HEK293 (cell line): ENCODE measurements around the gene KLK2.

Experiments used
- CTCF ChIA-PET: fragments of 350-600 bp; formaldehyde crosslinking; extraction: SDS; loops from one replicate; lab custom pipeline; 2021; ENCODE audit warnings: antibody characterized with exemption; lab: Yijun Ruan, JAX
- POLR2A ChIA-PET: fragments of 300-600 bp; formaldehyde crosslinking; extraction: SDS; loops from one replicate; lab custom pipeline; 2020; ENCODE audit warnings: antibody characterized with exemption, inconsistent platforms; lab: Yijun Ruan, JAX
- H3K27ac ChIP-seq: fragments of 200-500 bp; sonication (Bioruptor generic); 2 replicates; pipeline ENCODE4 v1.5.1; 2014; ENCODE audit warnings: low read depth, low read length, control low read depth, inconsistent platforms; ENCODE audit errors: extremely low read depth
- H3K36me3 ChIP-seq, 2 experiments: fragments of 200-500 bp in 1 of 2; sonication (Bioruptor generic) in 1 of 2; 1 replicate in 1 of 2; 2 replicates in 1 of 2; pipeline ENCODE4 v1.5.1; 2014 to 2017; ENCODE audit warnings: inconsistent platforms in 2 of 2, low read length in 2 of 2; ENCODE audit not compliant: control insufficient read depth in 2 of 2, insufficient read depth in 1 of 2
- H3K4me1 ChIP-seq: fragments of 200-500 bp; sonication (Bioruptor generic); 2 replicates; pipeline ENCODE4 v1.5.1; 2014; ENCODE audit warnings: mild to moderate bottlenecking, low read length, inconsistent platforms; ENCODE audit not compliant: control insufficient read depth, insufficient read depth
- H3K4me3 ChIP-seq: 2 replicates; pipeline ENCODE4 v1.5.1; 2011; ENCODE audit warnings: low read depth, mild to moderate bottlenecking, control low read depth, low read length, moderate library complexity
- H3K9me3 ChIP-seq: fragments of 200-500 bp; sonication (Bioruptor generic); 2 replicates; pipeline ENCODE4 v1.5.1; 2014; ENCODE audit warnings: low read depth, low read length, inconsistent platforms; ENCODE audit not compliant: control insufficient read depth, insufficient read depth
- EGR2 ChIP-seq: fragments of 450-650 bp; formaldehyde crosslinking; IDR thresholded peaks from 2 replicates; pipeline ENCODE4 v1.5.1; 2016; ENCODE audit warnings: low read depth, missing biosample characterization, missing genetic modification characterization
- GLIS1 ChIP-seq: fragments of 450-650 bp; formaldehyde crosslinking; IDR thresholded peaks from 2 replicates; pipeline ENCODE4 v1.5.1; 2016; ENCODE audit warnings: missing biosample characterization, missing genetic modification characterization
- GLIS2 ChIP-seq: fragments of 450-650 bp; formaldehyde crosslinking; IDR thresholded peaks from 2 replicates; pipeline ENCODE4 v1.5.1; 2016; ENCODE audit warnings: missing biosample characterization, missing genetic modification characterization
- KLF1 ChIP-seq: fragments of 450-650 bp; formaldehyde crosslinking; IDR thresholded peaks from 2 replicates; pipeline ENCODE4 v1.5.1; 2016; ENCODE audit warnings: missing biosample characterization, missing genetic modification characterization
- KLF9 ChIP-seq: fragments of 450-650 bp; formaldehyde crosslinking; IDR thresholded peaks from 2 replicates; pipeline ENCODE4 v1.5.1; 2016; ENCODE audit warnings: missing biosample characterization, missing genetic modification characterization, low read depth
- OSR2 ChIP-seq: fragments of 450-650 bp; formaldehyde crosslinking; IDR thresholded peaks from 2 replicates; pipeline ENCODE4 v1.5.1; 2016; ENCODE audit warnings: missing biosample characterization, missing genetic modification characterization
- SP2 ChIP-seq: fragments of 450-650 bp; formaldehyde crosslinking; IDR thresholded peaks from 2 replicates; pipeline ENCODE4 v1.5.1; 2016; ENCODE audit warnings: missing biosample characterization, missing genetic modification characterization
- SP3 ChIP-seq: fragments of 450-650 bp; formaldehyde crosslinking; IDR thresholded peaks from 2 replicates; pipeline ENCODE4 v1.5.1; 2016; ENCODE audit warnings: missing biosample characterization, missing genetic modification characterization
- TRIM28 ChIP-seq: IDR thresholded peaks from 2 replicates; pipeline ENCODE4 v1.6.1; 2011; ENCODE audit warnings: low read length, control low read depth, borderline replicate concordance
- ZBTB17 ChIP-seq: fragments of 450-650 bp; formaldehyde crosslinking; IDR thresholded peaks from 2 replicates; pipeline ENCODE4 v1.5.1; 2016; ENCODE audit warnings: missing biosample characterization, missing genetic modification characterization
- ZBTB44 ChIP-seq: fragments of 450-650 bp; IDR thresholded peaks from 2 replicates; pipeline ENCODE4 v1.5.1; 2018; ENCODE audit warnings: missing biosample characterization, mild to moderate bottlenecking, missing genetic modification characterization
- ZBTB48 ChIP-seq: fragments of 450-650 bp; formaldehyde crosslinking; IDR thresholded peaks from 2 replicates; pipeline ENCODE4 v1.5.1; 2016; ENCODE audit warnings: missing biosample characterization, missing genetic modification characterization
- ZBTB8A ChIP-seq: fragments of 450-650 bp; formaldehyde crosslinking; IDR thresholded peaks from 2 replicates; pipeline ENCODE4 v1.5.1; 2016; ENCODE audit warnings: missing biosample characterization, missing genetic modification characterization
- ZNF324 ChIP-seq: fragments of 450-650 bp; formaldehyde crosslinking; IDR thresholded peaks from 2 replicates; pipeline ENCODE4 v1.5.1; 2016; ENCODE audit warnings: missing biosample characterization, missing genetic modification characterization
- ZNF366 ChIP-seq: fragments of 450-650 bp; formaldehyde crosslinking; conservative IDR thresholded peaks from 2 replicates; pipeline ENCODE4 v1.5.1; 2016; ENCODE audit warnings: missing biosample characterization, missing genetic modification characterization
- ZNF433 ChIP-seq: fragments of 450-650 bp; formaldehyde crosslinking; IDR thresholded peaks from 2 replicates; pipeline ENCODE4 v1.5.1; 2016; ENCODE audit warnings: missing biosample characterization, missing genetic modification characterization, low read depth
- ZNF473 ChIP-seq: fragments of 450-650 bp; formaldehyde crosslinking; IDR thresholded peaks from 2 replicates; pipeline ENCODE4 v1.5.1; 2017; ENCODE audit warnings: missing biosample characterization, missing genetic modification characterization
- ZNF548 ChIP-seq: fragments of 450-650 bp; formaldehyde crosslinking; IDR thresholded peaks from 2 replicates; pipeline ENCODE4 v1.5.1; 2016; ENCODE audit warnings: missing biosample characterization, missing genetic modification characterization
- ZNF600 ChIP-seq: fragments of 450-650 bp; formaldehyde crosslinking; IDR thresholded peaks from 2 replicates; pipeline ENCODE4 v1.5.1; 2016; ENCODE audit warnings: missing biosample characterization, missing genetic modification characterization
- ZSCAN30 ChIP-seq: fragments of 450-650 bp; IDR thresholded peaks from 2 replicates; pipeline ENCODE4 v1.5.1; 2018; ENCODE audit warnings: missing biosample characterization, mild to moderate bottlenecking, missing genetic modification characterization, moderate library complexity
- TF ChIP-seq, protein P1 (sequence below): sonication (generic); formaldehyde crosslinking; IDR thresholded peaks from 2 replicates; pipeline ENCODE4 v1.8.1; 2022; ENCODE audit warnings: mild to moderate bottlenecking, moderate library complexity, missing genetic modification reagents
- TF ChIP-seq, protein P2 (sequence below): fragments of 450-650 bp; formaldehyde crosslinking; IDR thresholded peaks from 2 replicates; pipeline ENCODE4 v1.5.0; 2017; ENCODE audit warnings: missing biosample characterization, missing genetic modification characterization, borderline replicate concordance
- TF ChIP-seq, protein P3 (sequence below): fragments of 450-650 bp; formaldehyde crosslinking; IDR thresholded peaks from 2 replicates; pipeline ENCODE4 v1.5.1; 2016; ENCODE audit warnings: missing biosample characterization, missing genetic modification characterization
- TF ChIP-seq, protein P4 (sequence below): fragments of 450-650 bp; formaldehyde crosslinking; IDR thresholded peaks from 2 replicates; pipeline ENCODE4 v1.5.1; 2016; ENCODE audit warnings: missing biosample characterization, missing genetic modification characterization

The KLK2 gene

DNA sequence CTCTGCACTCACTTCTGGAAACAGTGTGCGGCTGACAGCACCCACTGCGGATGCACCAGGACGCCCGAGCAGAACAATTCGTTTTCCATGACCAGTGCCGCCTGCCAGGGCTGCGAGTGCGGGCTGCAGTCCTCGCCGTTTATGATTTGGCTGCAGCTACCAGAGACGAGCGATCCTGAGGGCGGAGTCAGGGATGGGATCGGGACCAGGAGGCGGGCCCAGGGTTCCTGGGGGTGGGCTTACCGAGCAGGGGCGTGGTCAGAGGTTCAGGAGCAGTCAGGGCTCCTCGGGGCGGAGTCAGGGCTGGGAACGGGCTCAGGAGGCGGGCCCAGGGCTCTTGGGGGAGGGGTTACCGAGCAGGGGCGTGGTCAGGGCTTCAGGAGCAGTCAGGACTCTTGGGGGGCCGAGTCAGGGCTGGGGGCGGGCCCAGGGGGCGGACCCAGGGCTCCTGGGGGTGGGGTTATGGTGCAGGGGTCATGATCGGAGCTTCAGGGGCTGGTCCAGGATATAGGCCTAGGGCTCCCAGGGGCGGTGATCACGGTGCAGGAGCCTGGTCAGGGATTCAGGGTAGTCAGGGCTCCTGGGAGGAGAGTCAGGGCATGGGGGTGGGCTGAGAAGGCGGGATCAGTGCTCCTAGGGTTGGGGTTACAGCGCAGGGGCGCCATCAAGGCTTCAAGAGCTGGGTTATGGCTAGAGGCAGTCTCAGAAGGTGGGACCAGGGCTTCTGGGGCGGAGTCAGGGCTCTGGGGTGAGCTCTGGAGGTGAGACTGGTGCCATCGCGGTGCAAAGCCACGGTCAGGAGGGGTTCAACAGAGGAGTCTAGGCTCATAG, 36.2 kb downstream of the KLK2 start:
- Histone ChIP-seq H3K9me3 (no peaks in the 10 kb centered on the region), H3K36me3 (no peaks in the 10 kb centered on the region), H3K4me1 (peaks cover 3% of the 10 kb centered on the region), H3K4me3 (peak overlapping the region; percentile 18), H3K27ac (no peak overlapping the region)
- POLR2A ChIA-PET, result interaction anchor here (0.9 to 1.6 kb wide), 3 partner anchors 13 to 113 kb away, joined by 3 to 9 read pairs (median 3); no protein-coding TSS in a partner anchor
- CTCF ChIA-PET, result interaction anchor here (0.8 to 5.9 kb wide), 5 partner anchors 12 to 372 kb away, joined by 3 to 50 read pairs (median 3); no protein-coding TSS in a partner anchor
- TF ChIP-seq, protein P1, sequence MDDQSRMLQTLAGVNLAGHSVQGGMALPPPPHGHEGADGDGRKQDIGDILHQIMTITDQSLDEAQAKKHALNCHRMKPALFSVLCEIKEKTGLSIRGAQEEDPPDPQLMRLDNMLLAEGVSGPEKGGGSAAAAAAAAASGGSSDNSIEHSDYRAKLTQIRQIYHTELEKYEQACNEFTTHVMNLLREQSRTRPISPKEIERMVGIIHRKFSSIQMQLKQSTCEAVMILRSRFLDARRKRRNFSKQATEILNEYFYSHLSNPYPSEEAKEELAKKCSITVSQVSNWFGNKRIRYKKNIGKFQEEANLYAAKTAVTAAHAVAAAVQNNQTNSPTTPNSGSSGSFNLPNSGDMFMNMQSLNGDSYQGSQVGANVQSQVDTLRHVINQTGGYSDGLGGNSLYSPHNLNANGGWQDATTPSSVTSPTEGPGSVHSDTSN (CRISPR knock-in tag), result no peak
- TF ChIP-seq ZNF548 (tag by site-specific recombination) (no peak), ZBTB17 (peak; percentile 92), TRIM28 (no peak), ZNF473 (tag by site-specific recombination) (no peak), ZBTB8A (tag by site-specific recombination) (no peak), ZNF600 (0 out of 2 replicates have a peak, but pooled peaks have one; percentile 30), ZBTB44 (tag by site-specific recombination) (0 out of 2 replicates have a peak, but pooled peaks have one; percentile 42), SP2 (tag by site-specific recombination) (peak; percentile 76), ZNF324 (tag by site-specific recombination) (no peak), KLF9 (tag by site-specific recombination) (peak; percentile 43), ZNF433 (tag by site-specific recombination) (no peak), GLIS1 (tag by site-specific recombination) (0 out of 2 replicates have a peak, but pooled peaks have one; percentile 17), KLF1 (tag by site-specific recombination) (0 out of 2 replicates have a peak, but pooled peaks have one; percentile 6), ZBTB48 (tag by site-specific recombination) (peak; percentile 51; the same call in 1 of the 2 replicates), OSR2 (no peak), EGR2 (no peak), ZNF366 (tag by site-specific recombination) (no peak), ZSCAN30 (tag by site-specific recombination) (no peak), GLIS2 (tag by site-specific recombination) (0 out of 2 replicates have a peak, but pooled peaks have one; percentile 23), SP3 (tag by site-specific recombination) (peak; percentile 80)
- TF ChIP-seq, protein P2, sequence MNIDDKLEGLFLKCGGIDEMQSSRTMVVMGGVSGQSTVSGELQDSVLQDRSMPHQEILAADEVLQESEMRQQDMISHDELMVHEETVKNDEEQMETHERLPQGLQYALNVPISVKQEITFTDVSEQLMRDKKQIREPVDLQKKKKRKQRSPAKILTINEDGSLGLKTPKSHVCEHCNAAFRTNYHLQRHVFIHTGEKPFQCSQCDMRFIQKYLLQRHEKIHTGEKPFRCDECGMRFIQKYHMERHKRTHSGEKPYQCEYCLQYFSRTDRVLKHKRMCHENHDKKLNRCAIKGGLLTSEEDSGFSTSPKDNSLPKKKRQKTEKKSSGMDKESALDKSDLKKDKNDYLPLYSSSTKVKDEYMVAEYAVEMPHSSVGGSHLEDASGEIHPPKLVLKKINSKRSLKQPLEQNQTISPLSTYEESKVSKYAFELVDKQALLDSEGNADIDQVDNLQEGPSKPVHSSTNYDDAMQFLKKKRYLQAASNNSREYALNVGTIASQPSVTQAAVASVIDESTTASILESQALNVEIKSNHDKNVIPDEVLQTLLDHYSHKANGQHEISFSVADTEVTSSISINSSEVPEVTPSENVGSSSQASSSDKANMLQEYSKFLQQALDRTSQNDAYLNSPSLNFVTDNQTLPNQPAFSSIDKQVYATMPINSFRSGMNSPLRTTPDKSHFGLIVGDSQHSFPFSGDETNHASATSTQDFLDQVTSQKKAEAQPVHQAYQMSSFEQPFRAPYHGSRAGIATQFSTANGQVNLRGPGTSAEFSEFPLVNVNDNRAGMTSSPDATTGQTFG (tag by site-specific recombination), result no peak
- TF ChIP-seq, protein P3, sequence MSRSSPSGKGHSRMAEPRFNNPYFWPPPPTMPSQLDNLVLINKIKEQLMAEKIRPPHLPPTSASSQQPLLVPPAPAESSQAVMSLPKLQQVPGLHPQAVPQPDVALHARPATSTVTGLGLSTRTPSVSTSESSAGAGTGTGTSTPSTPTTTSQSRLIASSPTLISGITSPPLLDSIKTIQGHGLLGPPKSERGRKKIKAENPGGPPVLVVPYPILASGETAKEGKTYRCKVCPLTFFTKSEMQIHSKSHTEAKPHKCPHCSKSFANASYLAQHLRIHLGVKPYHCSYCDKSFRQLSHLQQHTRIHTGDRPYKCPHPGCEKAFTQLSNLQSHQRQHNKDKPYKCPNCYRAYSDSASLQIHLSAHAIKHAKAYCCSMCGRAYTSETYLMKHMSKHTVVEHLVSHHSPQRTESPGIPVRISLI, result no peak
- TF ChIP-seq, protein P4, sequence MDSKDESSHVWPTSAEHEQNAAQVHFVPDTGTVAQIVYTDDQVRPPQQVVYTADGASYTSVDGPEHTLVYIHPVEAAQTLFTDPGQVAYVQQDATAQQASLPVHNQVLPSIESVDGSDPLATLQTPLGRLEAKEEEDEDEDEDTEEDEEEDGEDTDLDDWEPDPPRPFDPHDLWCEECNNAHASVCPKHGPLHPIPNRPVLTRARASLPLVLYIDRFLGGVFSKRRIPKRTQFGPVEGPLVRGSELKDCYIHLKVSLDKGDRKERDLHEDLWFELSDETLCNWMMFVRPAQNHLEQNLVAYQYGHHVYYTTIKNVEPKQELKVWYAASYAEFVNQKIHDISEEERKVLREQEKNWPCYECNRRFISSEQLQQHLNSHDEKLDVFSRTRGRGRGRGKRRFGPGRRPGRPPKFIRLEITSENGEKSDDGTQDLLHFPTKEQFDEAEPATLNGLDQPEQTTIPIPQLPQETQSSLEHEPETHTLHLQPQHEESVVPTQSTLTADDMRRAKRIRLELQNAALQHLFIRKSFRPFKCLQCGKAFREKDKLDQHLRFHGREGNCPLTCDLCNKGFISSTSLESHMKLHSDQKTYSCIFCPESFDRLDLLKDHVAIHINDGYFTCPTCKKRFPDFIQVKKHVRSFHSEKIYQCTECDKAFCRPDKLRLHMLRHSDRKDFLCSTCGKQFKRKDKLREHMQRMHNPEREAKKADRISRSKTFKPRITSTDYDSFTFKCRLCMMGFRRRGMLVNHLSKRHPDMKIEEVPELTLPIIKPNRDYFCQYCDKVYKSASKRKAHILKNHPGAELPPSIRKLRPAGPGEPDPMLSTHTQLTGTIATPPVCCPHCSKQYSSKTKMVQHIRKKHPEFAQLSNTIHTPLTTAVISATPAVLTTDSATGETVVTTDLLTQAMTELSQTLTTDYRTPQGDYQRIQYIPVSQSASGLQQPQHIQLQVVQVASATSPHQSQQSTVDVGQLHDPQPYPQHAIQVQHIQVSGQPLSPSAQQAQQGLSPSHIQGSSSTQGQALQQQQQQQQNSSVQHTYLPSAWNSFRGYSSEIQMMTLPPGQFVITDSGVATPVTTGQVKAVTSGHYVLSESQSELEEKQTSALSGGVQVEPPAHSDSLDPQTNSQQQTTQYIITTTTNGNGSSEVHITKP (tag by site-specific recombination), result no peak
